Measurements from ENCODE around the gene TM4SF4.

TM4SF4 gene

GRCh38 chr3:149501524-149501923 is 27.0 kb downstream of the TM4SF4 start:
- TF ChIP-seq TSHZ2 (CRISPR knock-in tag; IDR thresholded peaks at IDR 0.05) (no peak), ZNF565 (CRISPR knock-in tag; conservative IDR thresholded peaks at IDR 0.05; ENCODE audit: low read depth) (no peak), ESRRG (CRISPR knock-in tag; IDR thresholded peaks at IDR 0.05) (no peak), RARB (CRISPR knock-in tag; IDR thresholded peaks at IDR 0.05) (no peak), BACH2 (CRISPR knock-in tag; IDR thresholded peaks at IDR 0.05; ENCODE audit: borderline replicate concordance) (no peak), ZNF8 (CRISPR knock-in tag; IDR thresholded peaks at IDR 0.05) (no peak), ARNTL (CRISPR knock-in tag; IDR thresholded peaks at IDR 0.05; ENCODE audit: borderline replicate concordance, low read depth) (no peak), PPARA (CRISPR knock-in tag; IDR thresholded peaks at IDR 0.05; ENCODE audit: borderline replicate concordance) (no peak), TCF4 (CRISPR knock-in tag; IDR thresholded peaks at IDR 0.05; ENCODE audit: borderline replicate concordance) (no peak), TOX (CRISPR knock-in tag; IDR thresholded peaks at IDR 0.05; ENCODE audit: borderline replicate concordance) (no peak), ZNF70 (CRISPR knock-in tag; IDR thresholded peaks at IDR 0.05) (no peak), GLIS3 (CRISPR knock-in tag; IDR thresholded peaks at IDR 0.05) (no peak), ZC3H10 (CRISPR knock-in tag; IDR thresholded peaks at IDR 0.05) (no peak), ZFP3 (CRISPR knock-in tag; IDR thresholded peaks at IDR 0.05) (no peak), CSRNP3 (CRISPR knock-in tag; IDR thresholded peaks at IDR 0.05) (no peak), CSDC2 (CRISPR knock-in tag; IDR thresholded peaks at IDR 0.05) (no peak), SNAI2 (CRISPR knock-in tag; IDR thresholded peaks at IDR 0.05) (no peak), ISL1 (CRISPR knock-in tag; IDR thresholded peaks at IDR 0.05) (no peak)
- TF ChIP-seq, protein P1, sequence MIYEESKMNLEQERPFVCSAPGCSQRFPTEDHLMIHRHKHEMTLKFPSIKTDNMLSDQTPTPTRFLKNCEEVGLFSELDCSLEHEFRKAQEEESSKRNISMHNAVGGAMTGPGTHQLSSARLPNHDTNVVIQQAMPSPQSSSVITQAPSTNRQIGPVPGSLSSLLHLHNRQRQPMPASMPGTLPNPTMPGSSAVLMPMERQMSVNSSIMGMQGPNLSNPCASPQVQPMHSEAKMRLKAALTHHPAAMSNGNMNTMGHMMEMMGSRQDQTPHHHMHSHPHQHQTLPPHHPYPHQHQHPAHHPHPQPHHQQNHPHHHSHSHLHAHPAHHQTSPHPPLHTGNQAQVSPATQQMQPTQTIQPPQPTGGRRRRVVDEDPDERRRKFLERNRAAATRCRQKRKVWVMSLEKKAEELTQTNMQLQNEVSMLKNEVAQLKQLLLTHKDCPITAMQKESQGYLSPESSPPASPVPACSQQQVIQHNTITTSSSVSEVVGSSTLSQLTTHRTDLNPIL (CRISPR knock-in tag; IDR thresholded peaks at IDR 0.05; ENCODE audit: low read depth), result no peak
- TF ChIP-seq, protein P2, sequence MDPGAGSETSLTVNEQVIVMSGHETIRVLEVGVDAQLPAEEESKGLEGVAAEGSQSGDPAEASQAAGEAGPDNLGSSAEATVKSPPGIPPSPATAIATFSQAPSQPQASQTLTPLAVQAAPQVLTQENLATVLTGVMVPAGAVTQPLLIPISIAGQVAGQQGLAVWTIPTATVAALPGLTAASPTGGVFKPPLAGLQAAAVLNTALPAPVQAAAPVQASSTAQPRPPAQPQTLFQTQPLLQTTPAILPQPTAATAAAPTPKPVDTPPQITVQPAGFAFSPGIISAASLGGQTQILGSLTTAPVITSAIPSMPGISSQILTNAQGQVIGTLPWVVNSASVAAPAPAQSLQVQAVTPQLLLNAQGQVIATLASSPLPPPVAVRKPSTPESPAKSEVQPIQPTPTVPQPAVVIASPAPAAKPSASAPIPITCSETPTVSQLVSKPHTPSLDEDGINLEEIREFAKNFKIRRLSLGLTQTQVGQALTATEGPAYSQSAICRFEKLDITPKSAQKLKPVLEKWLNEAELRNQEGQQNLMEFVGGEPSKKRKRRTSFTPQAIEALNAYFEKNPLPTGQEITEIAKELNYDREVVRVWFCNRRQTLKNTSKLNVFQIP (CRISPR knock-in tag; IDR thresholded peaks at IDR 0.05; ENCODE audit: borderline replicate concordance, low read depth), result no peak
- no peak for ATAC-seq

GRCh38 chr3:149502438-149502837 is 27.9 kb downstream of the TM4SF4 start:
- ATAC-seq, result no peak
- TF ChIP-seq GLIS3 (CRISPR knock-in tag; IDR thresholded peaks at IDR 0.05), result no peak
- TF ChIP-seq OSR1 (CRISPR knock-in tag; IDR thresholded peaks at IDR 0.05), result no peak
- TF ChIP-seq, protein P1 (CRISPR knock-in tag; IDR thresholded peaks at IDR 0.05; ENCODE audit: low read depth), result no peak
- no peak for TF ChIP-seq PATZ1 (CRISPR knock-in tag; IDR thresholded peaks at IDR 0.05; ENCODE audit: borderline replicate concordance)
- TF ChIP-seq ARNTL (CRISPR knock-in tag; IDR thresholded peaks at IDR 0.05; ENCODE audit: borderline replicate concordance, low read depth), result no peak
- TF ChIP-seq CSDC2 (CRISPR knock-in tag; IDR thresholded peaks at IDR 0.05), result no peak
- TF ChIP-seq ZNF8 (CRISPR knock-in tag; IDR thresholded peaks at IDR 0.05), result no peak
- no peak for TF ChIP-seq ISL1 (CRISPR knock-in tag; IDR thresholded peaks at IDR 0.05)
- TF ChIP-seq ESRRG (CRISPR knock-in tag; IDR thresholded peaks at IDR 0.05), result no peak
- no peak for TF ChIP-seq ZNF70 (CRISPR knock-in tag; IDR thresholded peaks at IDR 0.05)
- TF ChIP-seq TSHZ2 (CRISPR knock-in tag; IDR thresholded peaks at IDR 0.05), result no peak
- TF ChIP-seq PPARA (CRISPR knock-in tag; IDR thresholded peaks at IDR 0.05; ENCODE audit: borderline replicate concordance), result no peak
- no peak for TF ChIP-seq TCF4 (CRISPR knock-in tag; IDR thresholded peaks at IDR 0.05; ENCODE audit: borderline replicate concordance)
- TF ChIP-seq CSRNP3 (CRISPR knock-in tag; IDR thresholded peaks at IDR 0.05), result no peak
